GM23338 (cell line): Measurements from ENCODE around the gene MOB3B.

ENCODE experiments used
- EZH2 ChIP-seq: fragments of 200-600 bp; sonication (generic); IDR thresholded peaks from one replicate; pipeline ENCODE4 v1.8.0; 2017; ENCODE audit warnings: antibody characterized with exemption, mild to moderate bottlenecking, low read depth; ENCODE audit not compliant: unreplicated experiment
- EZH2phosphoT487 ChIP-seq: fragments of 200-600 bp; sonication (generic); IDR thresholded peaks from one replicate; pipeline ENCODE4 v1.8.1; 2018; ENCODE audit warnings: antibody characterized with exemption; ENCODE audit not compliant: unreplicated experiment
- POLR2AphosphoS5 ChIP-seq: IDR thresholded peaks from 2 replicates; pipeline ENCODE4 v1.6.1; 2016; ENCODE audit warnings: antibody characterized with exemption, low read depth
- ZNF114 ChIP-seq: fragments of 250-450 bp; sonication (Bioruptor Pico); IDR thresholded peaks from 2 replicates; pipeline ENCODE4 v1.5.0; 2020; ENCODE audit warnings: mild to moderate bottlenecking, moderate library complexity
- ZNF331 ChIP-seq: fragments of 250-450 bp; sonication (Bioruptor Pico); IDR thresholded peaks from 2 replicates; pipeline ENCODE4 v1.5.0; 2020; ENCODE audit warnings: low read depth, mild to moderate bottlenecking, moderate library complexity
- TF ChIP-seq, protein P1 (sequence below), 2 experiments: fragments of 200-600 bp in 1 of 2; sonication (generic) in 1 of 2; conservative IDR thresholded peaks; 2 replicates each; pipeline versions ENCODE4 v1.5.1 to v1.6.1; 2016 to 2017; ENCODE audit warnings: antibody characterized with exemption in 2 of 2, low read depth in 2 of 2, mild to moderate bottlenecking in 2 of 2, moderate library complexity in 1 of 2
- TF ChIP-seq, protein P2 (sequence below): fragments of 250-450 bp; sonication (Bioruptor Pico); IDR thresholded peaks from 2 replicates; pipeline ENCODE4 v1.5.0; 2020; ENCODE audit warnings: mild to moderate bottlenecking, moderate library complexity
- TF ChIP-seq, protein P3 (sequence below): IDR thresholded peaks from 2 replicates; pipeline ENCODE4 v1.6.1; 2016; ENCODE audit warnings: antibody characterized with exemption
- TF ChIP-seq, protein P4 (sequence below): IDR thresholded peaks from one replicate; pipeline ENCODE4 v1.6.1; 2018; ENCODE audit warnings: antibody characterized with exemption; ENCODE audit not compliant: unreplicated experiment

DNA sequence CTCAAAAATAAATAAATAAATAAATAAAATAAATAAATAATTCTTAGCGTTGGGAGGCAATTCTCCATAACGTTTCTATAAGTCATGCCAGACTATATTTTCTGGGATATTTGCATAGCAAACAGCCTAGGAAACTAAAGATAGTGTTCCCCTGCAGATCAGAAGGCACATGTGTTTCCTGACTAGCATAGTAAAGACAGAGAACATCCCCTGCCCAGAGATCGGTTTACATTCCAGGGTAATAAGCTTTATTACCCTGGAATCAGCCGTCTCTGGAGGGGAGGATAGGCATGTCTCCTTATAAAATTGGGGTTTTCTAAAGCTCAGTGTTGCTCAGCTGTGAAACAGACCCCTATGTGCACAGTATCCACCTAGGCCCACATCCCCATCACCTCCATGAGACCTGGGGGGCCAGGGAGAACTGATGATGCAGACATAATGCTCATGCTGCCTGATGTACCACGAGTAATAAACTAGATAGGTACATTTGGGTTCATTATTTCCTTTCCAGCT is 42.4 kb downstream of the MOB3B start:
- TF ChIP-seq, protein P1, sequence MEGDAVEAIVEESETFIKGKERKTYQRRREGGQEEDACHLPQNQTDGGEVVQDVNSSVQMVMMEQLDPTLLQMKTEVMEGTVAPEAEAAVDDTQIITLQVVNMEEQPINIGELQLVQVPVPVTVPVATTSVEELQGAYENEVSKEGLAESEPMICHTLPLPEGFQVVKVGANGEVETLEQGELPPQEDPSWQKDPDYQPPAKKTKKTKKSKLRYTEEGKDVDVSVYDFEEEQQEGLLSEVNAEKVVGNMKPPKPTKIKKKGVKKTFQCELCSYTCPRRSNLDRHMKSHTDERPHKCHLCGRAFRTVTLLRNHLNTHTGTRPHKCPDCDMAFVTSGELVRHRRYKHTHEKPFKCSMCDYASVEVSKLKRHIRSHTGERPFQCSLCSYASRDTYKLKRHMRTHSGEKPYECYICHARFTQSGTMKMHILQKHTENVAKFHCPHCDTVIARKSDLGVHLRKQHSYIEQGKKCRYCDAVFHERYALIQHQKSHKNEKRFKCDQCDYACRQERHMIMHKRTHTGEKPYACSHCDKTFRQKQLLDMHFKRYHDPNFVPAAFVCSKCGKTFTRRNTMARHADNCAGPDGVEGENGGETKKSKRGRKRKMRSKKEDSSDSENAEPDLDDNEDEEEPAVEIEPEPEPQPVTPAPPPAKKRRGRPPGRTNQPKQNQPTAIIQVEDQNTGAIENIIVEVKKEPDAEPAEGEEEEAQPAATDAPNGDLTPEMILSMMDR (conservative IDR thresholded peaks at IDR 0.05; ENCODE audit: low read depth in 2 of 2): no peak
- TF ChIP-seq POLR2AphosphoS5 (no peak), EZH2phosphoT487 (no peak), ZNF114 (CRISPR knock-in tag) (no peak), ZNF331 (CRISPR knock-in tag) (no peak), EZH2 (no peak)
- TF ChIP-seq, protein P2, sequence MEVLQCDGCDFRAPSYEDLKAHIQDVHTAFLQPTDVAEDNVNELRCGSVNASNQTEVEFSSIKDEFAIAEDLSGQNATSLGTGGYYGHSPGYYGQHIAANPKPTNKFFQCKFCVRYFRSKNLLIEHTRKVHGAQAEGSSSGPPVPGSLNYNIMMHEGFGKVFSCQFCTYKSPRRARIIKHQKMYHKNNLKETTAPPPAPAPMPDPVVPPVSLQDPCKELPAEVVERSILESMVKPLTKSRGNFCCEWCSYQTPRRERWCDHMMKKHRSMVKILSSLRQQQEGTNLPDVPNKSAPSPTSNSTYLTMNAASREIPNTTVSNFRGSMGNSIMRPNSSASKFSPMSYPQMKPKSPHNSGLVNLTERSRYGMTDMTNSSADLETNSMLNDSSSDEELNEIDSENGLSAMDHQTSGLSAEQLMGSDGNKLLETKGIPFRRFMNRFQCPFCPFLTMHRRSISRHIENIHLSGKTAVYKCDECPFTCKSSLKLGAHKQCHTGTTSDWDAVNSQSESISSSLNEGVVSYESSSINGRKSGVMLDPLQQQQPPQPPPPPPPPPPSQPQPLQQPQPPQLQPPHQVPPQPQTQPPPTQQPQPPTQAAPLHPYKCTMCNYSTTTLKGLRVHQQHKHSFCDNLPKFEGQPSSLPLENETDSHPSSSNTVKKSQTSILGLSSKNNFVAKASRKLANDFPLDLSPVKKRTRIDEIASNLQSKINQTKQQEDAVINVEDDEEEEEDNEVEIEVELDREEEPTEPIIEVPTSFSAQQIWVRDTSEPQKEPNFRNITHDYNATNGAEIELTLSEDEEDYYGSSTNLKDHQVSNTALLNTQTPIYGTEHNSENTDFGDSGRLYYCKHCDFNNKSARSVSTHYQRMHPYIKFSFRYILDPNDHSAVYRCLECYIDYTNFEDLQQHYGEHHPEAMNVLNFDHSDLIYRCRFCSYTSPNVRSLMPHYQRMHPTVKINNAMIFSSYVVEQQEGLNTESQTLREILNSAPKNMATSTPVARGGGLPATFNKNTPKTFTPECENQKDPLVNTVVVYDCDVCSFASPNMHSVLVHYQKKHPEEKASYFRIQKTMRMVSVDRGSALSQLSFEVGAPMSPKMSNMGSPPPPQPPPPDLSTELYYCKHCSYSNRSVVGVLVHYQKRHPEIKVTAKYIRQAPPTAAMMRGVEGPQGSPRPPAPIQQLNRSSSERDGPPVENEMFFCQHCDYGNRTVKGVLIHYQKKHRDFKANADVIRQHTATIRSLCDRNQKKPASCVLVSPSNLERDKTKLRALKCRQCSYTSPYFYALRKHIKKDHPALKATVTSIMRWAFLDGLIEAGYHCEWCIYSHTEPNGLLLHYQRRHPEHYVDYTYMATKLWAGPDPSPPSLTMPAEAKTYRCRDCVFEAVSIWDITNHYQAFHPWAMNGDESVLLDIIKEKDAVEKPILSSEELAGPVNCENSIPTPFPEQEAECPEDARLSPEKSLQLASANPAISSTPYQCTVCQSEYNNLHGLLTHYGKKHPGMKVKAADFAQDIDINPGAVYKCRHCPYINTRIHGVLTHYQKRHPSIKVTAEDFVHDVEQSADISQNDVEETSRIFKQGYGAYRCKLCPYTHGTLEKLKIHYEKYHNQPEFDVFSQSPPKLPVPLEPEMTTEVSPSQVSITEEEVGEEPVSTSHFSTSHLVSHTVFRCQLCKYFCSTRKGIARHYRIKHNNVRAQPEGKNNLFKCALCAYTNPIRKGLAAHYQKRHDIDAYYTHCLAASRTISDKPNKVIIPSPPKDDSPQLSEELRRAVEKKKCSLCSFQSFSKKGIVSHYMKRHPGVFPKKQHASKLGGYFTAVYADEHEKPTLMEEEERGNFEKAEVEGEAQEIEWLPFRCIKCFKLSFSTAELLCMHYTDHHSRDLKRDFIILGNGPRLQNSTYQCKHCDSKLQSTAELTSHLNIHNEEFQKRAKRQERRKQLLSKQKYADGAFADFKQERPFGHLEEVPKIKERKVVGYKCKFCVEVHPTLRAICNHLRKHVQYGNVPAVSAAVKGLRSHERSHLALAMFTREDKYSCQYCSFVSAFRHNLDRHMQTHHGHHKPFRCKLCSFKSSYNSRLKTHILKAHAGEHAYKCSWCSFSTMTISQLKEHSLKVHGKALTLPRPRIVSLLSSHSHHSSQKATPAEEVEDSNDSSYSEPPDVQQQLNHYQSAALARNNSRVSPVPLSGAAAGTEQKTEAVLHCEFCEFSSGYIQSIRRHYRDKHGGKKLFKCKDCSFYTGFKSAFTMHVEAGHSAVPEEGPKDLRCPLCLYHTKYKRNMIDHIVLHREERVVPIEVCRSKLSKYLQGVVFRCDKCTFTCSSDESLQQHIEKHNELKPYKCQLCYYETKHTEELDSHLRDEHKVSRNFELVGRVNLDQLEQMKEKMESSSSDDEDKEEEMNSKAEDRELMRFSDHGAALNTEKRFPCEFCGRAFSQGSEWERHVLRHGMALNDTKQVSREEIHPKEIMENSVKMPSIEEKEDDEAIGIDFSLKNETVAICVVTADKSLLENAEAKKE (CRISPR knock-in tag): no peak
- TF ChIP-seq, protein P3, sequence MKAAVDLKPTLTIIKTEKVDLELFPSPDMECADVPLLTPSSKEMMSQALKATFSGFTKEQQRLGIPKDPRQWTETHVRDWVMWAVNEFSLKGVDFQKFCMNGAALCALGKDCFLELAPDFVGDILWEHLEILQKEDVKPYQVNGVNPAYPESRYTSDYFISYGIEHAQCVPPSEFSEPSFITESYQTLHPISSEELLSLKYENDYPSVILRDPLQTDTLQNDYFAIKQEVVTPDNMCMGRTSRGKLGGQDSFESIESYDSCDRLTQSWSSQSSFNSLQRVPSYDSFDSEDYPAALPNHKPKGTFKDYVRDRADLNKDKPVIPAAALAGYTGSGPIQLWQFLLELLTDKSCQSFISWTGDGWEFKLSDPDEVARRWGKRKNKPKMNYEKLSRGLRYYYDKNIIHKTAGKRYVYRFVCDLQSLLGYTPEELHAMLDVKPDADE: no peak
- TF ChIP-seq, protein P4, sequence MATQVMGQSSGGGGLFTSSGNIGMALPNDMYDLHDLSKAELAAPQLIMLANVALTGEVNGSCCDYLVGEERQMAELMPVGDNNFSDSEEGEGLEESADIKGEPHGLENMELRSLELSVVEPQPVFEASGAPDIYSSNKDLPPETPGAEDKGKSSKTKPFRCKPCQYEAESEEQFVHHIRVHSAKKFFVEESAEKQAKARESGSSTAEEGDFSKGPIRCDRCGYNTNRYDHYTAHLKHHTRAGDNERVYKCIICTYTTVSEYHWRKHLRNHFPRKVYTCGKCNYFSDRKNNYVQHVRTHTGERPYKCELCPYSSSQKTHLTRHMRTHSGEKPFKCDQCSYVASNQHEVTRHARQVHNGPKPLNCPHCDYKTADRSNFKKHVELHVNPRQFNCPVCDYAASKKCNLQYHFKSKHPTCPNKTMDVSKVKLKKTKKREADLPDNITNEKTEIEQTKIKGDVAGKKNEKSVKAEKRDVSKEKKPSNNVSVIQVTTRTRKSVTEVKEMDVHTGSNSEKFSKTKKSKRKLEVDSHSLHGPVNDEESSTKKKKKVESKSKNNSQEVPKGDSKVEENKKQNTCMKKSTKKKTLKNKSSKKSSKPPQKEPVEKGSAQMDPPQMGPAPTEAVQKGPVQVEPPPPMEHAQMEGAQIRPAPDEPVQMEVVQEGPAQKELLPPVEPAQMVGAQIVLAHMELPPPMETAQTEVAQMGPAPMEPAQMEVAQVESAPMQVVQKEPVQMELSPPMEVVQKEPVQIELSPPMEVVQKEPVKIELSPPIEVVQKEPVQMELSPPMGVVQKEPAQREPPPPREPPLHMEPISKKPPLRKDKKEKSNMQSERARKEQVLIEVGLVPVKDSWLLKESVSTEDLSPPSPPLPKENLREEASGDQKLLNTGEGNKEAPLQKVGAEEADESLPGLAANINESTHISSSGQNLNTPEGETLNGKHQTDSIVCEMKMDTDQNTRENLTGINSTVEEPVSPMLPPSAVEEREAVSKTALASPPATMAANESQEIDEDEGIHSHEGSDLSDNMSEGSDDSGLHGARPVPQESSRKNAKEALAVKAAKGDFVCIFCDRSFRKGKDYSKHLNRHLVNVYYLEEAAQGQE: no peak
